HTR-8/SVneo (cell line): ENCODE results near the gene ZDHHC11.

Experiments
- DNase-seq: peaks from one replicate; pipeline ENCODE4 v3.0.0; 2011; ENCODE audit warnings: low spot score, mixed read lengths; ENCODE audit not compliant: insufficient read length
- FAIRE-seq: peaks from 2 replicates; lab custom pipeline; 2011; peaks lifted over from hg19 to GRCh38; lab: Jason Lieb, UNC

Gene ZDHHC11

GRCh38 chr5:850511-851006, at the start of gene ZDHHC11:
Gene ZDHHC11 (minus strand): TSS chr5:850986. CDS start chr5:850602, 384 bp downstream.
- DNase-seq, result no peak
- FAIRE-seq, result peak; percentile 55

- DNase-seq, result no peak
- FAIRE-seq, result no peak
Observed at GRCh38 chr5:893711-894110, 42.9 kb upstream of the ZDHHC11 start.

GRCh38 chr5:893137-893506, 42.3 kb upstream of the ZDHHC11 start:
- FAIRE-seq (no peak), DNase-seq (no peak)

GRCh38 chr5:892394-893136, 41.8 kb upstream of the ZDHHC11 start, which contains the start of the genes BRD9 and TRIP13:
Gene BRD9 (minus strand): TSS chr5:892801. CDS start chr5:892657, 144 bp downstream.
Gene TRIP13 (plus strand): TSS chr5:892884. CDS start chr5:892999, 115 bp downstream.
- FAIRE-seq, result peak; percentile 70
- DNase-seq, result peak; percentile 98

- peak; percentile 51 for DNase-seq
- no peak for FAIRE-seq
Observed at GRCh38 chr5:891837-892393, 41.1 kb upstream of the ZDHHC11 start.

- DNase-seq (no peak), FAIRE-seq (no peak)
Observed at GRCh38 chr5:891117-891836, 40.5 kb upstream of the ZDHHC11 start.

GRCh38 chr5:889075-889710, 38.4 kb upstream of the ZDHHC11 start:
- FAIRE-seq, result no peak

GRCh38 chr5:888638-889035, 37.9 kb upstream of the ZDHHC11 start:
- FAIRE-seq (no peak), DNase-seq (no peak)

More at GRCh38 chr5:889075-889710, 38.4 kb upstream of the ZDHHC11 start:
- DNase-seq, result no peak

GRCh38 chr5:887947-888637, 37.3 kb upstream of the ZDHHC11 start:
- FAIRE-seq (no peak), DNase-seq (no peak)

- no peak for DNase-seq
- peak; percentile 9 for FAIRE-seq
Observed at GRCh38 chr5:886716-887325, 36.0 kb upstream of the ZDHHC11 start.

- no peak for DNase-seq
Observed at GRCh38 chr5:886036-886435, 35.2 kb upstream of the ZDHHC11 start.

GRCh38 chr5:885529-885928, 34.7 kb upstream of the ZDHHC11 start:
- FAIRE-seq (no peak), DNase-seq (no peak)

More at GRCh38 chr5:886036-886435, 35.2 kb upstream of the ZDHHC11 start:
- FAIRE-seq, result no peak

- no peak for FAIRE-seq
- DNase-seq, result no peak
Observed at GRCh38 chr5:885127-885442, 34.3 kb upstream of the ZDHHC11 start.

GRCh38 chr5:884345-885126, 33.8 kb upstream of the ZDHHC11 start:
- peak; percentile 64 for FAIRE-seq
- DNase-seq, result no peak

- FAIRE-seq, result no peak
- DNase-seq, result no peak
Observed at GRCh38 chr5:883475-884181, 32.8 kb upstream of the ZDHHC11 start.

GRCh38 chr5:882253-883183, 31.7 kb upstream of the ZDHHC11 start:
- FAIRE-seq, result peak; percentile 51
- DNase-seq, result no peak

- FAIRE-seq (no peak), DNase-seq (no peak)
Observed at GRCh38 chr5:881551-881935, 30.8 kb upstream of the ZDHHC11 start.
